Ishikawa (cell line): ENCODE data around the gene TMED9.

Experiments
- EP300 ChIP-seq: IDR thresholded peaks from 2 replicates; pipeline ENCODE4 v1.6.1; 2012; ENCODE audit warnings: borderline replicate concordance
- TAF1 ChIP-seq: IDR thresholded peaks from 2 replicates; pipeline ENCODE4 v1.6.1; 2012; ENCODE audit warnings: low read depth, mild to moderate bottlenecking
- USF1 ChIP-seq: IDR thresholded peaks from 2 replicates; pipeline ENCODE4 v1.6.1; 2012
- TF ChIP-seq, protein P1 (sequence below): IDR thresholded peaks from 2 replicates; pipeline ENCODE4 v1.6.1; 2012

DNA sequence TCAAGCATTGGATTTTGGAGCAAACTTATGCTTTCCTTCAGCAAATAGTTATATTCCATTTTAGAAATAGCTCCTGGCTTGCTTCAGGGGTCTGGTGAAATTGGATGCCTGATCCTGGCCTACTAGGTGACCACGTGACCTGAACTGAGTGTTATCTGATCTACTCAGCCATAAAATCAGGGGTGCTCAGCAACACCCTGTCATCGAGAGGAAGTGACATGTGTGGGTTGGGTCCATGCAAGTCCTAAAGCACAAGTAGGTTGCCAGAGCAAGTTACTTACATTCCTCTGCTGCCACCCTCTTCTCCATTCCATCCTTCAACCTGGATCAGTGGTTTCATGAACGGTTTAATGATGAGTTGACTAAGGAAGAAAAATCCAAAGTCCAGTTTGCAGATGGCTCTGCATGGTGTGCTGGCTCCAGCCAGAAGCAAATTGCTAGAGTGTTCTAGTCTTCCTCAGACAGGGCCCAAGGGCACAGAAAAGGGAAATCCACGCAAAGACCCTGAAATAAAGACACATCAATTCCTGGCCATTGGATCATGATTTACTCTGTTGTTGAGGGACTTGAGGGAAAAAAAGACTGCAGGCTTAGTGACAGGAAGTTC lies 34.9 kb upstream of the TMED9 start:
- TF ChIP-seq EP300 (no peak), TAF1 (no peak), USF1 (peak; percentile 81)
- TF ChIP-seq, protein P1, sequence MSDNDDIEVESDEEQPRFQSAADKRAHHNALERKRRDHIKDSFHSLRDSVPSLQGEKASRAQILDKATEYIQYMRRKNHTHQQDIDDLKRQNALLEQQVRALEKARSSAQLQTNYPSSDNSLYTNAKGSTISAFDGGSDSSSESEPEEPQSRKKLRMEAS, result no peak
